ENCODE data around the gene CPSF4L. TPM values are rescaled to one million over a fixed set of nuclear protein-coding genes. Genes with fewer than 3 reads are reported as not detected.

Gene CPSF4L
- total RNA-seq, 1 experiment from 2014 or later = not detected

- H3K4me3 ChIP-seq (ENCODE audit: low read depth, low read length, poor library complexity, severe bottlenecking) = no peak overlapping the region
- no peaks in the 10 kb centered on the region for H3K27me3 ChIP-seq (replicated peaks; ENCODE audit: insufficient read depth, low read depth, low read length, poor library complexity)
- POLR2A ChIA-PET (ENCODE audit: low non-redundant PET) = no interaction called here
- H3K36me3 ChIP-seq (ENCODE audit: insufficient read depth, low read length, poor library complexity, severe bottlenecking) = peaks cover 49% of the 10 kb centered on the region
- H3K4me1 ChIP-seq (ENCODE audit: insufficient read depth, low read length, poor library complexity, severe bottlenecking) = no peaks in the 10 kb centered on the region
- BruUV-seq (replicated peaks) = no TSS peak
- intact Hi-C loops (cut with micrococcal nuclease; ENCODE audit: unreplicated experiment) = no loop called here
- CTCF ChIA-PET = interaction anchor here (0.6 kb wide), 1 partner anchor 10 kb away, joined by 4 read pairs; no protein-coding TSS in a partner anchor
- DNase-seq (ENCODE audit: low spot score) = peak; percentile 37
- no peaks in the 10 kb centered on the region for H3K9me3 ChIP-seq (ENCODE audit: low read depth, low read length, poor library complexity, severe bottlenecking)
- H3K27ac ChIP-seq (ENCODE audit: low read depth, low read length, poor library complexity, severe bottlenecking) = no peak overlapping the region
- peak; percentile 46; the same call in 1 of the 2 replicates for TF ChIP-seq CTCF (conservative IDR thresholded peaks at IDR 0.05; ENCODE audit: low read depth, low read length)
- TF ChIP-seq EZH2 (IDR thresholded peaks at IDR 0.05; ENCODE audit: borderline replicate concordance, low read depth, low read length, poor library complexity, severe bottlenecking) = no peak
Observed at GRCh38 chr17:73210002-73210678, 51.5 kb downstream of the CPSF4L start.

GRCh38 chr17:73209436-73209835 lies 52.2 kb downstream of the CPSF4L start:
- ChIA-PET CTCF (interaction anchor here (0.6 kb wide), 1 partner anchor 11 kb away, joined by 4 read pairs; no protein-coding TSS in a partner anchor), POLR2A (ENCODE audit: low non-redundant PET) (no interaction called here)
- no peaks in the 10 kb centered on the region for H3K4me1 ChIP-seq (ENCODE audit: insufficient read depth, low read length, poor library complexity, severe bottlenecking)
- H3K9me3 ChIP-seq (ENCODE audit: low read depth, low read length, poor library complexity, severe bottlenecking) = no peaks in the 10 kb centered on the region
- TF ChIP-seq EZH2 (IDR thresholded peaks at IDR 0.05; ENCODE audit: borderline replicate concordance, low read depth, low read length, poor library complexity, severe bottlenecking) (no peak), CTCF (conservative IDR thresholded peaks at IDR 0.05; ENCODE audit: low read depth, low read length) (no peak)
- peaks cover 53% of the 10 kb centered on the region for H3K36me3 ChIP-seq (ENCODE audit: insufficient read depth, low read length, poor library complexity, severe bottlenecking)
- H3K27me3 ChIP-seq (replicated peaks; ENCODE audit: insufficient read depth, low read depth, low read length, poor library complexity) = no peaks in the 10 kb centered on the region
- no TSS peak for BruUV-seq (replicated peaks)
- no peak overlapping the region for H3K27ac ChIP-seq (ENCODE audit: low read depth, low read length, poor library complexity, severe bottlenecking)
- H3K4me3 ChIP-seq (ENCODE audit: low read depth, low read length, poor library complexity, severe bottlenecking) = no peak overlapping the region
- DNase-seq (ENCODE audit: low spot score) = no peak
- intact Hi-C loops (cut with micrococcal nuclease; ENCODE audit: unreplicated experiment) = no loop called here

GRCh38 chr17:73208139-73208827 lies 53.4 kb downstream of the CPSF4L start:
- H3K4me3 ChIP-seq (ENCODE audit: low read depth, low read length, poor library complexity, severe bottlenecking) = no peak overlapping the region

More at GRCh38 chr17:73208139-73208827, 53.4 kb downstream of the CPSF4L start:
- Histone ChIP-seq H3K4me1 (ENCODE audit: insufficient read depth, low read length, poor library complexity, severe bottlenecking) (peaks cover 3% of the 10 kb centered on the region), H3K9me3 (ENCODE audit: low read depth, low read length, poor library complexity, severe bottlenecking) (no peaks in the 10 kb centered on the region), H3K27ac (ENCODE audit: low read depth, low read length, poor library complexity, severe bottlenecking) (no peak overlapping the region), H3K27me3 (replicated peaks; ENCODE audit: insufficient read depth, low read depth, low read length, poor library complexity) (no peaks in the 10 kb centered on the region), H3K36me3 (ENCODE audit: insufficient read depth, low read length, poor library complexity, severe bottlenecking) (peaks cover 65% of the 10 kb centered on the region)
- no peak for DNase-seq (ENCODE audit: low spot score)
- ChIA-PET POLR2A (ENCODE audit: low non-redundant PET) (no interaction called here), CTCF (no interaction called here)
- intact Hi-C loops (cut with micrococcal nuclease; ENCODE audit: unreplicated experiment) = no loop called here
- no peak for TF ChIP-seq CTCF (conservative IDR thresholded peaks at IDR 0.05; ENCODE audit: low read depth, low read length)
- no peak for TF ChIP-seq EZH2 (IDR thresholded peaks at IDR 0.05; ENCODE audit: borderline replicate concordance, low read depth, low read length, poor library complexity, severe bottlenecking)
- BruUV-seq (replicated peaks) = no TSS peak

Measured in A673 (cell line).